Fibroblast of skin of back (primary cell): ENCODE measurements around the gene OCA2.
"Not testable (repeated sequence)": the region's sequence is repeated elsewhere in the genome, so short reads cannot be mapped to it uniquely, and the experiment has no call there.

Source experiments
- DNase-seq: peaks from one replicate; pipeline ENCODE4 v3.0.0-alpha.2; 2013

Gene OCA2

DNA sequence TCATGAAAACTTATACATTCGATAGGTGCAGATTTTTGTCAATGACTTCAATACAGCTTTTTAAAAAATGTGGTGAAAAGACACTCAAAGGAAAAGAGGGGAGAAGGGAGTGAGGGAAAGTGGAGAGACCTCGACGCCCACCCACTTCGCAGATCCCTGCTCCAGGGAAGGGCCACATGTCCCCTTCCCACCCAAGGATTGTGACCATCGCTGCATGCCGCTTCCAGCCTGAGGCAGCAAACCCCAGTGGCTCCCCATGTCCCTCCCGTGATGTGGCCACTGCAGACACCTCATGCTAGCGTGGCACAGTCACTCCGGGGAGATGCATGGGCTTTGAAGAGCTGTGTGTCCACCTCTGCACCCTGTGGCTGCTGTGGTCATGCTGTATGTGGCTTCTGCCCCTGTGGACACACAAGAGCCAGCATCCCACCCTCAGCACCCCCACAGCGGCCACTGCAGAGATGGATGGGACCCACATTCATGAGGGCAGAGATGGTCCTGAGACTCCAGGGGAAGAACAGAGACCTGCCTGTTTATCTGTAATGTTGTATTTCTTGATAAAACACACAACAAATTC is 230.2 kb downstream of the OCA2 start:
- no peak for DNase-seq

DNA sequence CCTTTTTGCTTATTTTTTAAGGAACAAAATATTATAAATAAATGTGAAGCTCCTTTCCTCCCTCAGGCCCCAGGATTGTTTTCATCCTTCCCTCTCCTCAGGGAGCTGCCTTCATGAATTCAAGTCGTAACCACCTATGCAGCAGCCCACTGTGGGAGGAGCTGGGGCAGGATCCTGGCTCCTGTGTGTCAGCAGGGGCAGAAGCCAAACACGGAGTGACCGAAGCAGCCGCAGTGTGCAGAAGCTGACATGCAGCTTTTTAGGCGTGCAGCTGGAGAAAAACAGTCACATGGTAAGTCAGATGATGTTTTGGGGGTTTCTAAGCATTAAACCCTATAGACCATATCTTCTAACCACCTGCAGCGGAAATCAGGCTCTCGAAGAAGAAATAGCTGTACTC is 231.3 kb downstream of the OCA2 start:
- DNase-seq, result no peak

DNA sequence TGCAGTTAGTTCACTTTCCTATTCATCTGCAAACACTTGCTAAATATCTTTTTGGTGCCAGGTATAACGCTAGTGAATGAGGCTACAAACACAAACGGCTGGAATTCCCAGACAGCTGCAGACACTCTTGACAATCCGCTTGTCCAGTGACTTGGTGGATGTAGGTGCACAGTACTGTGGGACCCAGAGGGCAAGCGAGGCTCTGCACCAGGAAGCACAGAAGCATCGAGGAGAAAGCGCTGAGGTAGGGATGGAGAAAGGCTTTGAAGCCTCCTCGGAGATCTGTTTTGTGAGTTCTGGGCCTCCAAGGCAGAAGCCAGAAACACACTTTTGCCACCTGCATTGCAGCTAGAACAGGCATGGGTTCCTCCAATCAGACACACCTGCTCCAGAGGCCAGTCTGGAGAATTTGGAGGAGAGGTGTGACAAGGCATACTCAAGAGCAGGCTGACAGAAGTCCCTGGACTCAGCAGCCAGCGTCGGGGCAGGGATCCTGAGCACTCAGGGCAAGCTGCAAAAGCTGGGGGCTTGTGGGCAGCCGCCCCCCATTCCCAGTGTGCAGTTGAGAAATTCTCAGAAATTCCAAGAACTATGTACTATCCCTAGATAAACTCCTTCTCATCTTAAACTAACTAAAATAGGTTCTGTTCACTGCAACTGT is 232.5 kb downstream of the OCA2 start:
- DNase-seq, result no peak

DNA sequence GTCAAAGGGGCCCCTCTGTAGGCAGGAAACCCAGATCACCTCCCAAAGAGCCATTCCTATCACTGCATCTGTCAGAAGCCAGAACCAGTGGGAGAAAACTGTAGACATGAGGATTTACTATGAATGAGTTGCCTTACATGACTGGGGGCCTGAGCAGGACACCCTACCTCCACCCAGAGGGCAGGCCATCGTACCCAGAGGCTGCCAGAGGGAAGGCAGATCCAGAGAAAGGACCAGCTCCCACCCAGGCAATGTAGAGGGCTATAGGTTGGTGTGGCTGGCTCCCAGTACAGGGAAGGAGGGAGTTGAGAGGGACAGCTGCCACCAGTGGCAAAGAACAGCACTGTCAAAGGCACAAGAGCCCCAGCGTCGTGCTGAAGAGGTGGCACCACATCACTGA is 233.2 kb downstream of the OCA2 start:
- DNase-seq, result no peak

DNA sequence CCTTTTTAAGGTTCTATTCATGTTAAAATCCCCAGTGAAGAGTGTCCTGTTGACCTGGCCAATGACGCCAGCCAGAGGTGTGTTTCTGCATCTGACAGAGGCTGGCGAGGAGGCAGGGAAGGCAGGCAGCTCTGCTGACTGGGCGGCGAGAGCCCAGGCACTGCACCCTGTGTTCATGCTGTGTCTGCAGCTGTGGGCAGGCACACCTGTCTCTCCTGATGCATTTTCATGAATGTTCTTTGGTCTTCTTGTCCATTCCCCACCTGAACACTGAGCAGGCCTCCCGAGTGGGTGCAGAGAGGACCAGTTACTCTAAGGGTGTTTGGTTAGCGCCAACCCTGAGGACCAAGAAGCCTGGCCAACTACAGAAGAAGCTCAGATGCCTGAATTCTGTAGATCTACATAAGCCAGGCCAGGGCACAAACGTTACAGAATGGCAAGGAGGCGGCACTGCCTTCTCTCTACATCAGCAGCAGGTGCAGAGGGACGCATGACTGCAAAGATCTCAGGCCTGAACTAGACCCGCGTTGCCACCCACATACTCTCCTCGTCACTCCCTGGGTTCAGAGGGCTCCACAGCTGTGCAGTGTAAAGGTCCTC is 233.7 kb downstream of the OCA2 start:
- no peak for DNase-seq

DNA sequence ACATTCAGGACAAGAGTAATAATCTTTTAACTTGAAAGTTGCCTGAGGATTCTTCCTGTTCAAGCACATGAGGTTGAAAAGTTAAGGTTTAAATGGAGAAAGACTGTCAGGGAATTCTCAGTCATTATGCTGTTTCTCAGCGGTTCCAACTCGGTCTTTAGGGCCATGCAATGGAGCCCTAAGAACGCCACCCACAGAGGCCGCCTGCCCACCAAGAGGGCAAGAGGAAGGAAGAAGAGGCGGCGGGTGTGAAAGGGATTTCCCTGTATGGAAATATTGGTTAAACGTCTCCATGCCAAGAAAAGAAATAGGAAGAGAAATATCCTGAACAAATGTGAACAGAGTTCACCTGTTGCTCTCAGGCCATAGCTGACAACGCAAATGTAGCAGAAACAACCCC is 234.4 kb downstream of the OCA2 start:
- DNase-seq, result no peak

DNA sequence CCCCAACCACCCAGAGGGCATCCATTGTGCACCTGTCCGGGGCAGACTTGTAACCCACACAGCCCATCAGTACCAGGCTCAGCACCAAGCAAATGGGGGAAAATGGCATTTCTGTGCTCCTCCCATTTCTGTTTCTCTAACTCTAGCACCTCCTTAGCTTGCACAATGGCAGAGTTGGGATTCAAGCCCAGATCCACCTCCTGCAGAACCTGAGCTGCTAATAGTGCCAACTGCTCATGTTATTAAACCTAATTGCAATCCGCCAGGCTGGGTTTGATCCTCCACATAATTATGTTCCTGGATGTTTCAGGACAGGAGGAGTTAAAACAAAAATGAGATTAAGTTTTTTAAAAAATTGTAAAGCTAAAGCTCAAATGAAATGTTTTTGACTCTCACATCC is 235.0 kb downstream of the OCA2 start:
- no peak for DNase-seq

DNA sequence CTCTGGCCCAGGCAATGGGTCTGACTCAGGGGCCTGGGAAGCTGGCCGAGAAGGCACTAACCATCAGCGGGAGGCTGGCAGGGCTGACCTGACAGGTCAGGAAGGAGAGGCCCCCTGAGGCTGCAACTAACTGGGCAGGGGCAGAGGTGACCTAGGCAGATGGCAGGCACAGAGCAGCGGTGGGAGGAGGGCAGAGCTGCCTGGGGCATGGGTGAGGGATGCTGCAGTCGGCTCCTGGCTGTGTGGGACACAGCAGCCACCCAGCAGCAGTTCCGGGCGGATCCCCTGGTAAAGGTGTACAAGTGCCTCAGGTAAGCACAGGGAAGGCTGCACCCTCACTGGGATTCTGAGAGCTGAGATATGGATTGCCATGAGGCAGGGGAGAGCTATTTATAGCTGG is 236.1 kb downstream of the OCA2 start:
- DNase-seq, result no peak

DNA sequence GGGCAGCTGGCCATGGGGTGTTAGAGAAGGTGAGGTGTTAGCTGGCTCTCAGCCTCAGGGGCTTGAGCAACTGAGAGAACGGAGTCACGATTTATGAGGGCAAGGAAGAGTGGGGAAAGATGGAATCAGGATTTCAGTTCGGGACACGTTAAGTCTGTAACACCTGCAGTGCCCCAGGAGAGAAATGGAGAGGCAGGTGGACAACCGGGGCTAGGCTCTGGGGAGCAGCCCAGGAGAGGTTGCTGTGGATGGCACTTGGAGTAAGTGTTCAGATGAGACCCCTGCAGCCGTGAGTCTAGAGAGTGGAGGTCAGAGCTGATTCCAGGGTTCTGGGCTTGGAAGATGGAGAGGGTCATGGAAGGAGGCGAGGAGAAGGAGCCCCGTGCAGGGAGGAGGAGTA is 237.9 kb downstream of the OCA2 start:
- DNase-seq, result no peak

DNA sequence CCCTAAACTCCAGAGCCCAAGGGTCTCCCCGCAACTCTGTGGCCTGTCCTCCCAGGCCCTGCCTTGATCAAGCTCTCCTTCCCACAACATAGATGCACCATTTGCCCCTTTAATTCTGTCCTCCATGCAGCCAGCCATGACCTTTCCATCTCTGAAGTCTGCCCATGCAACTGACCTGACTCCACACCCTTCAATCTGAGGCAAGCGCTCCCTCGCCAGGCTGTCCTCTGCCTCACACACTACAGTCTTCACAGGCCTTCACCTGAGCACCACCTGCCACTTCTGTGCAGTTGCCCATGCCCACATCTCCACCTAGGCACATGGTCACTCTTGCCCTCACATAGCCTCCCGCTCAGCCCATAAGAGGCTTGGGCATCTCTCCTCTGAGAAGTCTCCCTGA is 244.0 kb downstream of the OCA2 start:
- DNase-seq, result no peak

DNA sequence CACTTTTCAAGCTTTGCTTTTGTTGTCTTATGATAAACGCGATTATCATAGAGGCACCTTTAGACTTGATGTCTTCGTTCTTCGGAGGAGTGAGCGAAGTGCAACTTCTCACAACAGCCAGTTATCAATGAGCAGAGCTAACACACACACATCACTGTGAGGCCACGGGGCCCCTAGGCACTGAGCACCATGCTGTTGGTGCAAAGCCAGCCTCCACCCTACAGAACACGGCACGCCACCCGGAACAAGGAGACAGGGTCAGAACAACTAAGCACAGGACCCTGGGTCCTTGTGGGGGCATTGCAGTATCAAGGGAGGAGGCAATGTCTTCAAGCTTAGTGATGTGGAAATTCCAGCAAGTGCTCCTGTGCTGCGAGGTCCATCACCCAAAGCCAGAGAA is 244.5 kb downstream of the OCA2 start:
- DNase-seq, result no peak

DNA sequence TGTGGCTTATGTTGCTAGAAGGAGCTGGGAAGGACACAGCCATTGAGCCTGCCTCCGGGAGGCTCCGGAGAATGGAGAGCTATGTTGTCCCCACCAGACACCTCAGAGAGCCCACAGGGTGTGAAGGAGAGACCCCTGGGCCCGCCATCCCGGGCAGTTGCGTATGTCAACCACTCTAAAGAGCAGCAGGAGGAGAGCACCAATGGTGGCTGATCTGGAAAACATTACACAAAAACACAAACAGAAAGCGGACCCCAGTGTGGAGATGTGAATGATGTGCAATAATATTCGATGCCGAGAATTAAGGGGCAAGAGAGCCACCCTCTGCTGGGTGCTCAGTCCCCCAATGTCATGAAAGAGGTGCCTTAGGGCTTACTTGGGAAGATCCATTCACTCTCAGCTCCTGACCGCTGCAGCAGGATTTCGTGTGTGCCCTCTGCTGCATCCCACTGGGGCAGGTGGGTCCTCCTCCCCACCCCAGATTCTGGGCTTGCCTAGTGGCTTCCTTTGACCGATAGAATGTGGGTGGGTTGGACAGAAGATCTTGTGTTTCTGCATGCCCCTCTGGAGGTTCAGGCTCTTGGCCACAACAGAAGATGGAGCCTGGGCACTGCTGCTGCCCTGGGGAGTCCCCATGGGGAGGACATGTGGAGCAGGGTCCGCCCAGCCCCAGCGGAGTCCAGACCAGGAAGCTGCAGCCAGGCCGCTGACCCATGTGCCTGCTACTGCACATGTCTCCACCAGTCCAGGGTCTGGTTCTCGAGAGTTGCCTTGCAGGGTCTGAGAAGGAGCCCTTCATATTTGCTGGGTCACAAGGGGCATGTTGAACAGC is 245.3 kb downstream of the OCA2 start:
- no peak for DNase-seq

DNA sequence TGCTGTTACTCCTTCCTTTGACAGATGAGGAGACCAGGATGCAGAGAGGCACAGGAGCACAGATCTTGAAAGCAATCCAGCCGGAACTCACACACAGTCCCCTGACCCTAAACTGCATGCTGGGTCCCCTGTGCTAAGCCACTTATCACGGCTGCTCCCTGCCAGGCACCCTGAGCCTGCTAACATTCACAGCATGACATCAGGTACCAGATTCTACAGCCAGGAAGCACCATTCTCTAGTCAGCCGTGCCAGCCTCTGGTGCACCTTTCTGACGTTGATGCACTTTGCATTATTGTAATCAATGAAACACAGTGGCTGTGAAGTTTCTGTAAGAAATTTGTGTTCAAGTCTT is 247.3 kb downstream of the OCA2 start:
- no peak for DNase-seq

DNA sequence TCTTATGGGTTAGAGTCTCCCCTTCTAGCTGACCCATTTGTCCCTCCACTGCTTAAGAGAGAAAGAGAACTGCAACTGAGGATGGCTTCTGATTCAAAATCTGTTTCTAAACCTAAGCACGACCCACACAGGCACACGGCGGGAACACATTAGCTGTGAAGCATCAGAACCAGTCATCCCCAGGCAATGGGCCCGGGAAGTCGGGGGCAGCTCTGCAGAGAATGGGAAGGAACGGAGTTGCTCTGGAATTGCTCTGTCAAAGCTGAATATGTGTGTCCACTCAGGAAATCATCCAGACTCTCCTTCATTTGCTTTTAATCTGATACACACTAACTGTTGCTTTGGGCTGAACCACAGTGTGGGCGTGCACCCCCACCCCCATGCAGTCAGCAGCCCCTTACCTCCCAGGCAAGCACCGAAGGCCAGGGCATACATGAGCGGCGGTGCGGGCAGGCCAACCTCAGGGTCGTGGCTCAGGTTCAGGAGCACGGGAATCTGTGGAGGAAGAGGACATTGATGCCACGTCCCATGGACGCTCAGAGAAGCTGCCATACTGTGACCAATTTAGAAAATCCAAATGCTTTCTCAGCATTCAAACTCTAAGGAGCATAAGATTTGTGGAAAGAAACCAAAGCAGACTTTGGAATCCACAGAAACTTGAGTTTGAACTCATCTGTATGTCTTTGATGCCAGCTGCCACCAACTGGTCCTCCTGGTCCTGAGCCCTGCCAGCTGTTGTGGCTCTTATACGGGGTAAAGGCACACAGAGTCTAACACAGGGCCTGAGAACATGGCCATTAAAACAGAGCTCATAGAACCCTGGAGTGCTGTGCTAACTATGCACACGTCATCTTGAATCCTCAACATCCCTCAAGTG is 247.9 kb downstream of the OCA2 start:
- no peak for DNase-seq

DNA sequence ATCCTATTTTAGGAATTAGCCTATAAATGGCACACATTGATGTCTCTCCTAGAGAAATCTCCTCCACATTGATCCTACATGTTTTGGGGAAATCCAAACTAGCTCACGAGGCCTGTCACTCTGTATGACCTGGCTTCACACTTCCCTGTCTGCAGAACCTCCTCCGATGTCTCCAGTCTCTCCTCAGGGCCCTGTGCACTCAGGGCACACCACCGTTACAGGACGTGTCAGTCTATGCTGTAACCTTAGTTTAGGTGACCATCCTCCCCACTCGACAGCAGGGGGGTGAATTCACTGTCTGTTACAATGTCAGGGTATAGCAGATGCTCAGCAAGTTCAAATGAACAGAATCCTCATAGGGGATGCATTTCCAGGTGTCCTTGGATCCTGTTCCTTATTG is 249.1 kb downstream of the OCA2 start:
- no peak for DNase-seq

DNA sequence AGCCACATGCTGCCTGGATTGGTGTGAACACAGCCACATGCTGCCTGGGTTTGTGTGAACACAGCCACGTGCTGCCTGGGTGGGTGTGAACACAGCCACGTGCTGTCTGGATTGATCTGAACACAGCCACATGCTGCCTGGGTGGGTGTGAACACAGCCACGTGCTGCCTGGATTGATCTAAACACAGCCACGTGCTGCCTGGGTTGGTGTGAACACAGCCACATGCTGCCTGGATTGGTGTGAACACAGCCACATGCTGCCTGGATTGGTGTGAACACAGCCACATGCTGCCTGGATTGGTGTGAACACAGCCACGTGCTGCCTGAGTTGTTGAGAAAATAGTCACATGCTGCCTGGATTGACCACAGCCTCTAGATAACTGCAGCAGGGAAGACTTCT is 250.2 kb downstream of the OCA2 start:
- DNase-seq, result not testable (repeated sequence)

DNA sequence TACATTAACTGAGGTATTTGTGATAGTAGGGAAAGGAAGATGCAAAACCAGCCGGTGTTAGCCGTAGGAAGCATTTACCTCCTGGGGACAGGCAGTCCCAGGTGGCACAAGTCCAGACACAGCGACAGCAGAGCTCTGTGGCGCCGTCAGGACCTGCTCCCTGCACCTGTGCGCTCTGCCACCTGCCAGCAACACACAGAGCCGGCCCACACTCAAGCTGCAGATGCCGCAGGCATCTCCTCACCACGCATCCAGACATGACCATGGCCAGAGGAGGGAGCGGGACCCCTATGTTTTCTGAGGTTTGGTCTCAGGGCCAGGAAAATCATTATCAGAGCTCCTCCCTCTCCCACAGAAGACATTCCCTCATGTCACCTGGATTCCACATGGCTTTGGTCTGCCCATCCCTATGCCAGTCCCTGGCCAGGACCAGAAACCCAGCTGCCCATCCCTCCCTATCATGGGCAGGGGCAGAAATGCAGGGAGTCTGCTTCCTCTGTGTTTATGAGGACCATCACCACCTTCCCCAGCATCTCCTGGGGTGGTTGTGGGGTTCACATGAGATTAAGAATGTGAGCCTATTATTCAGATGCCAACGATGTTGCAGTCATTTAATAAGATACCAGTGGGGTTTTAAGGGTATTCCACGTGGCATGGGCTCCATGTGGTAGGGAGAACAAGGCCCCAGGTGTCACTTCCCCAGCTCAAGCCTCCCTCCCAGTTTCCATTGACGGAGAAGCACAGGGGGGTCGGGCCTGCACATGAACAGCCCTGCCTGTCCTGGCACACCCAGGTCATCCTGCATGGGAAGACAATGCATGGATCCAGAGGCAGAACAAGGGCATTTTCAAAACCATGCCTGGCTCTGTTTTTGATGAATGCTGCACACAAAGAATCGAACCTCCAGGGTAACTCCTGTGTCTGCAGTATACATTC is 251.1 kb downstream of the OCA2 start:
- DNase-seq, result no peak

DNA sequence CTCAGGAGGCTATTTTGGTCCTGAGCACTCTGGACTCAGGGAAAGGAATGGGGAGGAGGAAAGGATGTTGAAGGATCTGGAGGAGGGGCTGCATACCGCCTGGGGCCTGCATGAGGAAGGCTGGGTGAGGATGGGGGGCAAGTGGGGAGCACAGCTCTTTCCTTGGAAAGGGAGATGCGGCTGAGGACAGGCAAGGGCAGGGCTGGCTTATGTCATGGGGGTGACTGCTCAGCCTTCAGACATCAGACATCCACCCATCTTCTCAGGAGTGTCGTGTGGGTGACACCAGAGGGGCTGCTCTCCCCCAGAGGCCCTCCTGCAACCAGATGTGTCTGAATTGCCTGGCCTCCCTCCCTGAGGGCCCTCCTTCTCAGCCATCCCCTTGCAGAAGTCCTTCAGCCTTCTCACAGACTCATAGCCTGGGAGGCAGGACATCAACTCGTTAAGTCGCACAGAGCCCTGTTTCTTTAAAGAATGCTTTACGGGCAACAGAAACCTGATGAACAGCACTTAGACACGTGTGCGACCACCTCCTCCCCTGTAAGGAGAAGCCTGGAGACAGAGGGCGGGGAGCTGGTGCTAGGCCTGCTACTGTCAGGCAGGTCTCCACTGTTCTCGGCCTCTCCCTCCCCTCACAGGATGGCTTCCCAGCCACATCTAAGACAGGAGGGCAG is 252.3 kb downstream of the OCA2 start:
- DNase-seq, result no peak

DNA sequence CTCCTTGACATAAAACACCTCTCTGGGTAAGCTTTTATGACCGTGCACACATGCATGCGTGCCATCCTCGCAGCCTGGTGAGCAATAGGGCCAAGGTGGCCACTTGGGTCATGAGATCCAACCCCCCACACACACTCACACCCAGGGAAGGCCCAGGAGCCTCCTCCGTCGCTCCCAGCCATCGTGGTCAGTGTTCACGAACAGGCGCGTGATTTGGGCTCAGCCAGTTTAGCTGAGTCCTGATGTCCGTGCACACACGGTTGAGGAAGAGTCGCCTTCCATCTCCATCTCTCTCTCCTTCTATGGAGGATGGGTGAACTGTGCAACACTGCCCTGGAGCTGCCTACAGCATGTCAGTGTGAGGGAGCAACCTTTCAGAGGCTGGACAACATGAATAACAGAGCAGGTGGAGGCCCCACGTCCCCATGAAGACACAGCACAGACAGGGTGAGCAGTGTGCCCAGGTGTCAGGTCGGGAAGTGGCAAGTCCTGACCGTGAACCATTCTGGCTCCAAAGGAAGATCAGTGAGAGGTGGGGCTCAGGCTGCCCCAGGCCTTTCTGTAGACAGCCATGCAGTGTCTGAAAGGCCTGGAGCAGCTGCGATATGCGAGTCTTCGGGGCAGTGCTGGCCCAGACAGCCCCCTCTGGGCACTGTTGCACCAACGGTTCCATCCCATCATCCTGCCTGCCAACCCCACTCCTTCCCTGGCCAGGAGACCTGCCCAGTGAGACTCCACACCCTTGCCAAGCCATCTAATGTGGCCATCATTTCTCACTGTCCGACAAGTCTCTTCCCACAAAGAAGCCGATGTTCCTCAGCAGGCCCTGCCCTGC is 253.4 kb downstream of the OCA2 start:
- no peak for DNase-seq
